GM12892 (cell line): Measurements from ENCODE around the gene NEB.

Experiments used
- POLR2A ChIP-seq: IDR thresholded peaks from 2 replicates; pipeline ENCODE4 v1.6.1; 2011; ENCODE audit warnings: low read depth, low read length, control low read depth
- POLR2AphosphoS5 ChIP-seq: IDR thresholded peaks from 2 replicates; pipeline ENCODE4 v1.6.1; 2011; ENCODE audit warnings: low read depth, low read length, control low read depth

DNA sequence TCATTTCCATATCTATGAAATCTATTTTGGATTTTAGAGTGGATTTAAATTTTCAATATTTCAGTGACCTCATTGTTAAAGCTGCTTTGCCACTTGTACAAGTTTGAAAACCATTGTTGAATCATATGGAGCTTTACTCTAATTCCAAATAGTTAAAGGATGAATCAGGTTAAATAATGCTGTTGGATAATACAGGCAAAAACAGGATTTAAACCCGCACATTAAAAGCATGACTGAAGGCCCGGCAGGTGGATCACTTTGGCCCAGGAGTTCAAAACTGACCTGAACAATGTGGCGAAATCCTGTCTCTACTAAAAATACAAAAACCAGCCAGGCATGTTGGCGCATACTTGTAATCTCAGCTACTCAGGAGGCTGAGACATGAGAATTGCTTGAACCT lies 256.3 kb downstream of the NEB start:
- TF ChIP-seq POLR2A = no peak
- TF ChIP-seq POLR2AphosphoS5 = no peak
